K562 (cell line): ENCODE measurements around the gene RFX7. TPM values are rescaled to one million over a fixed set of nuclear protein-coding genes. Genes with fewer than 3 reads are reported as not detected.

Experiments used
- ATAC-seq: fragments of 200-7000 bp; cut with Tn5 transposase; 3 replicates; pipeline ENCODE4 v1.9.1; 2020; ENCODE audit warnings: moderate library complexity
- BruUV-seq: library from RNA; stranded (reverse); fragments of 400-500 nt; replicated peaks from 2 replicates; lab custom pipeline; 2021; lab: Mats Ljungman, UMichigan
- CTCF ChIA-PET: fragments of 300-600 bp; formaldehyde crosslinking; extraction: SDS; loops from one replicate; lab custom pipeline; 2021; ENCODE audit warnings: low intra/inter-chr PET ratio; lab: Yijun Ruan, JAX
- POLR2A ChIA-PET: fragments of 300-600, 350-650 bp; sonication (Branson Sonifier 250); formaldehyde crosslinking; extraction: SDS; loops from one replicate; lab custom pipeline; 2021; ENCODE audit warnings: antibody characterized with exemption, inconsistent platforms; lab: Yijun Ruan, JAX
- DNase-seq, 4 experiments: peaks; one replicate each; pipeline versions ENCODE4 v3.0.0 to v3.0.0-alpha.2; 2011 to 2018; ENCODE audit warnings: low spot score in 3 of 4, mixed read lengths in 3 of 4; ENCODE audit errors: extremely low read depth in 1 of 4
- FAIRE-seq: peaks from 2 replicates; lab custom pipeline; 2011; peaks lifted over from hg19 to GRCh38; lab: Jason Lieb, UNC
- H2AFZ ChIP-seq: 2 replicates; pipeline ENCODE4 v1.6.0; 2011; ENCODE audit warnings: low read depth, low read length, control low read depth, inconsistent platforms
- H3K27ac ChIP-seq: fragments of 200-600 bp; 3 replicates; pipeline ENCODE4 v1.8.0; 2011; ENCODE audit warnings: low read depth, mild to moderate bottlenecking, control low read depth, inconsistent platforms, low read length, moderate library complexity, mixed read lengths; ENCODE audit errors: extremely low read depth
- H3K27me3 ChIP-seq, 2 experiments: fragments of 300-600 bp in 1 of 2; 2 replicates in 1 of 2; 3 replicates in 1 of 2; pipeline versions ENCODE4 v1.6.0 to v1.8.0; 2011; ENCODE audit warnings: inconsistent platforms in 2 of 2, low read length in 2 of 2, mild to moderate bottlenecking in 1 of 2, mixed read lengths in 1 of 2, moderate library complexity in 1 of 2; ENCODE audit not compliant: control insufficient read depth in 2 of 2, insufficient read depth in 2 of 2
- H3K36me3 ChIP-seq: fragments of 300-600 bp; 3 replicates; pipeline ENCODE4 v1.8.0; 2011; ENCODE audit warnings: mild to moderate bottlenecking, low read length, inconsistent platforms; ENCODE audit not compliant: control insufficient read depth, insufficient read depth
- H3K4me1 ChIP-seq, 2 experiments: fragments of 200-600 bp in 1 of 2; replicated peaks in 1 of 2; 2 replicates in 1 of 2; 3 replicates in 1 of 2; pipeline versions ENCODE4 v1.5.1 to v1.8.0; 2011; ENCODE audit warnings: inconsistent platforms in 2 of 2, low read length in 2 of 2, mild to moderate bottlenecking in 1 of 2, mixed read lengths in 1 of 2, moderate library complexity in 1 of 2; ENCODE audit not compliant: control insufficient read depth in 2 of 2, insufficient read depth in 2 of 2
- H3K4me2 ChIP-seq: 2 replicates; pipeline ENCODE4 v1.6.1; 2011; ENCODE audit warnings: low read length, control low read depth, inconsistent platforms, mixed read lengths; ENCODE audit not compliant: insufficient read depth
- H3K4me3 ChIP-seq: fragments of 200-600 bp; sonication (generic), shearing (Covaris generic); 2 replicates; pipeline ENCODE4 v1.5.1; 2016; ENCODE audit warnings: control low read depth, inconsistent platforms
- H3K79me2 ChIP-seq: fragments of 200-600 bp; 3 replicates; pipeline ENCODE4 v1.8.0; 2011; ENCODE audit warnings: low read length, inconsistent platforms; ENCODE audit not compliant: control insufficient read depth, insufficient read depth
- H3K9ac ChIP-seq, 2 experiments: 2 replicates each; pipeline versions ENCODE4 v1.6.0 to v1.6.1; 2011; ENCODE audit warnings: low read depth in 2 of 2, low read length in 2 of 2, control low read depth in 1 of 2, inconsistent platforms in 1 of 2, mild to moderate bottlenecking in 1 of 2, mixed read lengths in 1 of 2; ENCODE audit not compliant: insufficient read depth in 1 of 2
- H3K9me1 ChIP-seq: one replicate; pipeline ENCODE4 v1.6.0; 2011; ENCODE audit warnings: inconsistent platforms, mild to moderate bottlenecking, low read length, moderate library complexity; ENCODE audit not compliant: control insufficient read depth, insufficient read depth
- H3K9me3 ChIP-seq: replicated peaks from 2 replicates; pipeline ENCODE4 v1.5.1; 2011; ENCODE audit warnings: low read depth, low read length, inconsistent platforms; ENCODE audit not compliant: control insufficient read depth, insufficient read depth
- H4K20me1 ChIP-seq: replicated peaks from 2 replicates; pipeline ENCODE4 v1.6.1; 2011; ENCODE audit warnings: low read length, inconsistent platforms, mixed read lengths; ENCODE audit not compliant: control insufficient read depth, insufficient read depth
- CHAMP1 ChIP-seq: fragments of 450-650 bp; IDR thresholded peaks from 2 replicates; pipeline ENCODE4 v1.6.1; 2016; ENCODE audit warnings: mild to moderate bottlenecking
- E2F1 ChIP-seq: sonication (generic); formaldehyde crosslinking; IDR thresholded peaks from 2 replicates; pipeline ENCODE4 v1.8.1; 2023; ENCODE audit warnings: mild to moderate bottlenecking, missing genetic modification reagents, moderate library complexity
- GATAD2B ChIP-seq: fragments of 450-650 bp; IDR thresholded peaks from 2 replicates; pipeline ENCODE4 v1.6.1; 2017; ENCODE audit warnings: mild to moderate bottlenecking, borderline replicate concordance
- HDGF ChIP-seq: fragments of 450-650 bp; IDR thresholded peaks from 2 replicates; pipeline ENCODE4 v1.6.1; 2016
- MXD1 ChIP-seq: fragments of 250-450 bp; sonication (Bioruptor Pico); IDR thresholded peaks from 2 replicates; pipeline ENCODE4 v1.8.0; 2021; ENCODE audit warnings: borderline replicate concordance, mild to moderate bottlenecking, moderate library complexity; ENCODE audit not compliant: poor library complexity, severe bottlenecking
- NBN ChIP-seq: fragments of 450-650 bp; IDR thresholded peaks from 2 replicates; pipeline ENCODE4 v1.6.1; 2016; ENCODE audit warnings: low read depth, mild to moderate bottlenecking
- NR1H2 ChIP-seq: sonication (generic); formaldehyde crosslinking; IDR thresholded peaks from 2 replicates; pipeline ENCODE4 v1.4.0; 2020; ENCODE audit warnings: mild to moderate bottlenecking, missing genetic modification reagents
- PHB ChIP-seq: fragments of 250-450 bp; sonication (Bioruptor Pico); IDR thresholded peaks from 2 replicates; pipeline ENCODE4 v1.5.0; 2021
- PML ChIP-seq: IDR thresholded peaks from 2 replicates; pipeline ENCODE4 v1.6.1; 2012; ENCODE audit warnings: low read length, inconsistent platforms
- RNF2 ChIP-seq: sonication (generic); IDR thresholded peaks from 2 replicates; pipeline ENCODE4 v1.6.1; 2016
- SMAD1 ChIP-seq: fragments of 150-350 bp; IDR thresholded peaks from 2 replicates; pipeline ENCODE4 v1.6.1; 2014; ENCODE audit warnings: low read length, low read depth; ENCODE audit not compliant: partially characterized antibody
- YY1 ChIP-seq, 3 experiments: IDR thresholded peaks; 2 replicates each; pipeline ENCODE4 v1.6.1; 2011; ENCODE audit warnings: low read length in 2 of 3, mild to moderate bottlenecking in 2 of 3, moderate library complexity in 2 of 3, borderline replicate concordance in 1 of 3, control low read depth in 1 of 3, low read depth in 1 of 3; ENCODE audit not compliant: insufficient read depth in 3 of 3, insufficient replicate concordance in 2 of 3, control insufficient read depth in 1 of 3, insufficient read length in 1 of 3; ENCODE audit errors: extremely low read depth in 1 of 3
- ZNF174 ChIP-seq: fragments of 250-450 bp; sonication (Bioruptor Pico); IDR thresholded peaks from 2 replicates; pipeline ENCODE4 v1.4.0; 2020; ENCODE audit warnings: mild to moderate bottlenecking
- WGBS: fragments of 100-300 bp; shearing (Covaris generic); methylation state at CpG from one replicate; pipeline ENCODE4 v1.1.6; 2016; ENCODE audit warnings: low coverage, mixed read lengths; ENCODE audit not compliant: insufficient coverage; ENCODE audit errors: missing lambda C conversion rate; 5-methylcytosine and 5-hydroxymethylcytosine counted together
- in situ Hi-C: fragments of 300-500 bp; cut with MboI; formaldehyde crosslinking; loops from 4 replicates; pipeline ENCODE4 v1.15.0; 2018; ENCODE audit warnings: inconsistent platforms, mixed read lengths
- intact Hi-C: fragments of 100-400 bp; cut with micrococcal nuclease; formaldehyde crosslinking; loops from 2 replicates; pipeline ENCODE4 v1.14.2; 2022
- polyA plus RNA-seq, 8 experiments: library from polyadenylated mRNA; depleted of rRNA in 4 of 8; stranded (reverse) in 5 of 8; unstranded in 3 of 8; fragments of >200 nt; fragmentation: Nextera tagmentation in 2 of 8; fragmentation: Illumina TruSeq in 1 of 8; extraction: Ambion mirVana in 2 of 8; extraction: Trizol in 1 of 8; gene quantifications; 2 replicates each; pipeline versions ENCODE4 v1.2.1 to v1.2.3, GENCODE V29; 2011 to 2014; ENCODE audit warnings: inconsistent platforms in 1 of 8, missing spikeins in 1 of 8
- total RNA-seq, 7 experiments: library from RNA; depleted of rRNA in 6 of 7; stranded (reverse); fragments of >200 nt in 6 of 7; fragmentation: Illumina TruSeq in 2 of 7; extraction: Trizol in 2 of 7; gene quantifications; 2 replicates each; pipeline versions ENCODE4 v1.2.1 to v1.2.3, GENCODE V29; 2011 to 2021; ENCODE audit warnings: low replicate concordance in 1 of 7
- TF ChIP-seq, protein P1 (sequence below): sonication (generic); formaldehyde crosslinking; IDR thresholded peaks from 2 replicates; pipeline ENCODE4 v1.8.0; 2022; ENCODE audit warnings: mild to moderate bottlenecking, missing genetic modification reagents
- TF ChIP-seq, protein P2 (sequence below): IDR thresholded peaks from 2 replicates; pipeline ENCODE4 v1.6.1; 2016; ENCODE audit warnings: missing genetic modification characterization, missing compliant biosample characterization

RFX7 gene
- total and polyA plus RNA-seq, 9 of the 15 experiments (the other 6 are each of a cell fraction or from before 2014, with no cell fraction given): 2.4 to 17.9 (median 6.3) TPM

DNA sequence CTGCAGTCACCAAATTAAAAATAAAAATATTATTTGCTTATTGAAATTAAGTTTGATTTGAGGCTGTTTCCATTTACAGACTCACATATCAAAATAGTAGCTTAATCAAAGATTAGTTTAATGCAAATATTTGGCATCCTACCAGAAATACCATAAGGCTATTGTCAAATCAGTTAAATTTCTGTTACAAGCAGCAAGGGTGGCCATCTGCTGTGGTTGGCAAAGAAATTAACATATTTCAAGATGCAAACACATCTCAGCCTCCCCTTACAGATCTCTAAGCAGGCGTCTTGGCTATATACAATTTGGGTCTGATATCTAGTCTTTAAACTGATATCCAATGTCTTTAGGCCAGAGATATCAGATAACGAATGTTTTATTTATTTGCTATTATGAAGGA lies 167.0 kb downstream of the RFX7 start:
- intact Hi-C loops: no loop called here

More for the DNA sequence above, 167.0 kb downstream of the RFX7 start:
- Histone ChIP-seq H3K4me3 (no peak overlapping the region), H3K9me1 (no peaks in the 10 kb centered on the region), H3K4me2 (no peak overlapping the region), H3K79me2 (no peaks in the 10 kb centered on the region), H3K36me3 (no peaks in the 10 kb centered on the region), H3K9ac (no peak overlapping the region), H3K4me1 (no peaks in the 10 kb centered on the region), H2AFZ (no peak overlapping the region), H4K20me1 (no peaks in the 10 kb centered on the region), H3K9me3 (no peaks in the 10 kb centered on the region), H3K27me3 (peaks cover 0 to 6% of the 10 kb centered on the region in 2 experiments; a peak in 2 of 5 replicates), H3K27ac (no peak overlapping the region)
- ATAC-seq (no peak), FAIRE-seq (no peak), DNase-seq (no peak)
- in situ Hi-C loops: no loop called here
- WGBS: 3% methylated on average over 2 of the region's 2 CpGs
- CTCF ChIA-PET: no interaction called here
- POLR2A ChIA-PET: interaction anchor here (0.8 kb wide), 1 partner anchor 329 kb away, joined by 3 read pairs; no protein-coding TSS in a partner anchor
- TF ChIP-seq SMAD1: no peak
- no peak for TF ChIP-seq MXD1
- no peak for TF ChIP-seq ZNF174 (CRISPR knock-in tag)
- TF ChIP-seq PML: no peak
- TF ChIP-seq NBN: no peak
- TF ChIP-seq YY1 (IDR thresholded peaks at IDR 0.05; ENCODE audit: borderline replicate concordance in 1 of 3, control insufficient read depth in 1 of 3, extremely low read depth in 1 of 3, insufficient read depth in 3 of 3, insufficient read length in 1 of 3, insufficient replicate concordance in 2 of 3, low read depth in 1 of 3, low read length in 2 of 3): no peak
- TF ChIP-seq, protein P1, sequence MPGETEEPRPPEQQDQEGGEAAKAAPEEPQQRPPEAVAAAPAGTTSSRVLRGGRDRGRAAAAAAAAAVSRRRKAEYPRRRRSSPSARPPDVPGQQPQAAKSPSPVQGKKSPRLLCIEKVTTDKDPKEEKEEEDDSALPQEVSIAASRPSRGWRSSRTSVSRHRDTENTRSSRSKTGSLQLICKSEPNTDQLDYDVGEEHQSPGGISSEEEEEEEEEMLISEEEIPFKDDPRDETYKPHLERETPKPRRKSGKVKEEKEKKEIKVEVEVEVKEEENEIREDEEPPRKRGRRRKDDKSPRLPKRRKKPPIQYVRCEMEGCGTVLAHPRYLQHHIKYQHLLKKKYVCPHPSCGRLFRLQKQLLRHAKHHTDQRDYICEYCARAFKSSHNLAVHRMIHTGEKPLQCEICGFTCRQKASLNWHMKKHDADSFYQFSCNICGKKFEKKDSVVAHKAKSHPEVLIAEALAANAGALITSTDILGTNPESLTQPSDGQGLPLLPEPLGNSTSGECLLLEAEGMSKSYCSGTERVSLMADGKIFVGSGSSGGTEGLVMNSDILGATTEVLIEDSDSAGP (CRISPR knock-in tag): no peak
- no peak for TF ChIP-seq GATAD2B
- no peak for TF ChIP-seq PHB
- TF ChIP-seq CHAMP1: no peak
- TF ChIP-seq NR1H2 (CRISPR knock-in tag): no peak
- no peak for TF ChIP-seq E2F1 (CRISPR knock-in tag)
- TF ChIP-seq RNF2: no peak
- TF ChIP-seq, protein P2, sequence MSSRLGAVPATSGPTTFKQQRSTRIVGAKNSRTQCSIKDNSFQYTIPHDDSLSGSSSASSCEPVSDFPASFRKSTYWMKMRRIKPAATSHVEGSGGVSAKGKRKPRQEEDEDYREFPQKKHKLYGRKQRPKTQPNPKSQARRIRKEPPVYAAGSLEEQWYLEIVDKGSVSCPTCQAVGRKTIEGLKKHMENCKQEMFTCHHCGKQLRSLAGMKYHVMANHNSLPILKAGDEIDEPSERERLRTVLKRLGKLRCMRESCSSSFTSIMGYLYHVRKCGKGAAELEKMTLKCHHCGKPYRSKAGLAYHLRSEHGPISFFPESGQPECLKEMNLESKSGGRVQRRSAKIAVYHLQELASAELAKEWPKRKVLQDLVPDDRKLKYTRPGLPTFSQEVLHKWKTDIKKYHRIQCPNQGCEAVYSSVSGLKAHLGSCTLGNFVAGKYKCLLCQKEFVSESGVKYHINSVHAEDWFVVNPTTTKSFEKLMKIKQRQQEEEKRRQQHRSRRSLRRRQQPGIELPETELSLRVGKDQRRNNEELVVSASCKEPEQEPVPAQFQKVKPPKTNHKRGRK (tag): no peak
- TF ChIP-seq HDGF: no peak
- no TSS peak for BruUV-seq
